Ishikawa (cell line): Measurements from ENCODE around the gene THADA.

Source experiments
- CEBPB ChIP-seq: IDR thresholded peaks from 2 replicates; pipeline ENCODE4 v1.6.1; 2012
- CREB1 ChIP-seq: IDR thresholded peaks from 2 replicates; pipeline ENCODE4 v1.6.1; 2012; ENCODE audit warnings: low read depth
- EGR1 ChIP-seq: IDR thresholded peaks from 2 replicates; pipeline ENCODE4 v1.6.1; 2012
- EP300 ChIP-seq: IDR thresholded peaks from 2 replicates; pipeline ENCODE4 v1.6.1; 2012; ENCODE audit warnings: borderline replicate concordance
- FOXM1 ChIP-seq: IDR thresholded peaks from 2 replicates; pipeline ENCODE4 v1.6.1; 2012; ENCODE audit warnings: low read depth, borderline replicate concordance
- NFIC ChIP-seq: IDR thresholded peaks from 2 replicates; pipeline ENCODE4 v1.6.1; 2012
- RAD21 ChIP-seq: IDR thresholded peaks from 2 replicates; pipeline ENCODE4 v1.6.1; 2012; ENCODE audit warnings: low read depth
- REST ChIP-seq: IDR thresholded peaks from 2 replicates; pipeline ENCODE4 v1.6.1; 2012; ENCODE audit warnings: low read depth, mild to moderate bottlenecking
- TAF1 ChIP-seq: IDR thresholded peaks from 2 replicates; pipeline ENCODE4 v1.6.1; 2012; ENCODE audit warnings: low read depth, mild to moderate bottlenecking
- TCF12 ChIP-seq: IDR thresholded peaks from 2 replicates; pipeline ENCODE4 v1.6.1; 2012; ENCODE audit warnings: low read depth
- TEAD4 ChIP-seq: IDR thresholded peaks from 2 replicates; pipeline ENCODE4 v1.6.1; 2012
- USF1 ChIP-seq: IDR thresholded peaks from 2 replicates; pipeline ENCODE4 v1.6.1; 2012
- YY1 ChIP-seq: IDR thresholded peaks from 2 replicates; pipeline ENCODE4 v1.6.1; 2012; ENCODE audit warnings: low read depth
- ZBTB7A ChIP-seq: IDR thresholded peaks from 2 replicates; pipeline ENCODE4 v1.6.1; 2012; ENCODE audit warnings: low read depth
- TF ChIP-seq, protein P1 (sequence below): IDR thresholded peaks from 2 replicates; pipeline ENCODE4 v1.6.1; 2012

The THADA gene

GRCh38 chr2:43490252-43490786, 105.5 kb downstream of the THADA start:
- TF ChIP-seq EP300, result no peak
- TF ChIP-seq TEAD4, result no peak
- TF ChIP-seq CEBPB, result no peak
- TF ChIP-seq USF1, result no peak
- no peak for TF ChIP-seq TCF12
- TF ChIP-seq YY1, result no peak
- TF ChIP-seq, protein P1, sequence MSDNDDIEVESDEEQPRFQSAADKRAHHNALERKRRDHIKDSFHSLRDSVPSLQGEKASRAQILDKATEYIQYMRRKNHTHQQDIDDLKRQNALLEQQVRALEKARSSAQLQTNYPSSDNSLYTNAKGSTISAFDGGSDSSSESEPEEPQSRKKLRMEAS, result no peak
- TF ChIP-seq NFIC, result no peak
- TF ChIP-seq ZBTB7A, result no peak
- TF ChIP-seq REST, result no peak
- no peak for TF ChIP-seq FOXM1
- TF ChIP-seq EGR1, result no peak
- no peak for TF ChIP-seq CREB1
- TF ChIP-seq TAF1, result no peak

GRCh38 chr2:43488737-43489136, 107.1 kb downstream of the THADA start:
- TF ChIP-seq FOXM1 (no peak), ZBTB7A (no peak), YY1 (no peak), EGR1 (no peak), CREB1 (no peak), TEAD4 (no peak), CEBPB (no peak), EP300 (no peak), REST (no peak), NFIC (no peak)

DNA sequence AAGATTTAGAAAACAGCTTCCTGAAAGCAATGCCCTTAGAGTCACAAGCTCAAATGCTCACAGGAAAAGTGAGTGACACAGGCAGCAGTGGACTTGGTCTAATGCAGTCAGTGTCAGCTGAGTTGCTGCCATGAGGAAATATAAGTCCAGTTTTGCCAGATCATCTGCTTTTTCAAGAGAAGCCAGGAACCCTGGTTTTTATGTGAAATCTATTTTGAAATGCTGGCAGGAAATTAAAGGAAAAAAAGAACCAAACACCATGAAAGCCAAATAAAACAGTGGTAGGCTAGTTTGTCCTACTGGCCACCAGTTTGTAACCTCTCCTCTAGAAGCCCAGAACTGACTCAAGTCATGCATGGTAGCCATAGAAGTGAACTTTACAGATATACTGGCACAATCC, 109.2 kb downstream of the THADA start:
- TF ChIP-seq TAF1 (no peak), RAD21 (no peak), CREB1 (no peak)

- TF ChIP-seq YY1, result no peak
- TF ChIP-seq RAD21, result peak; percentile 75
Observed at GRCh38 chr2:43484323-43484930, 111.4 kb downstream of the THADA start.

- TF ChIP-seq ZBTB7A (no peak), TAF1 (no peak)
Observed at GRCh38 chr2:43482961-43483360, 112.9 kb downstream of the THADA start.

DNA sequence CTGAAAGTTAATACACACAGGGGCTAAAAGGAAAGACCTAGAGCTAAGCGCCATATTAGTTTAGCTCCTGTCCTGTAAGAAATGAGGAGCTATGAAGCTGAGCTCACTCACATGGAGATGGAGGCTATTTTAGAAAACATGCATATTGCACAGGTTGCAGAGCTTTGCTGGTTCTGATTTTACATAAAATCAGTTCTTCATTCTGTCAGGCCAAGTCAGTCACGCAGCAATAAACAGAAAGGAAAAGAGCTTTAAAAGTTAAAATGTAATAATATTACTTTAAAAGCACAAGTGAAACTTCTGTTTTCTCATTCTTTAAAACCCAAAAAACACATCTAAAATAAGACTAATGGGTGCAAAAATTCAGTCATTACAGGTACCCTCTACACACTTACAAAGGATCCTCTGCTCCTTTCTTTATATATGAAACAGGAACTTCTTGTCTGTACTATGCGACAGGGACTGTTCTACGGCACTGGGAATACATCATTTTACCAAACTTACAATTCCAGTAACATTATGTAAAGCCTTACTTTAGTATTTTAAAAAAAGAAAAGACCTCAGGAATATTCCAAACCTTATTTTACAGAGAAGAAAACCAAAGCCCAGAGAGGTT, 113.8 kb downstream of the THADA start:
- no peak for TF ChIP-seq USF1
- no peak for TF ChIP-seq TAF1
- no peak for TF ChIP-seq EP300
- TF ChIP-seq EGR1, result no peak
- TF ChIP-seq, protein P1, result no peak
- TF ChIP-seq RAD21, result no peak
- no peak for TF ChIP-seq CREB1
- no peak for TF ChIP-seq ZBTB7A
- no peak for TF ChIP-seq YY1
- TF ChIP-seq FOXM1, result no peak
- TF ChIP-seq TEAD4, result no peak
- TF ChIP-seq CEBPB, result no peak
- TF ChIP-seq NFIC, result no peak
- no peak for TF ChIP-seq REST
- no peak for TF ChIP-seq TCF12
